Effector CD8-positive, alpha-beta T cell (primary cell): ENCODE results near the gene OSBPL7.

Source experiments
- DNase-seq: peaks from one replicate; lab custom pipeline; 2025; lab: John Stamatoyannopoulos, UW
- total RNA-seq, 4 experiments: gene quantifications; one replicate each; lab custom pipeline; 2026; lab: John Stamatoyannopoulos, UW

OSBPL7 gene, protein sequence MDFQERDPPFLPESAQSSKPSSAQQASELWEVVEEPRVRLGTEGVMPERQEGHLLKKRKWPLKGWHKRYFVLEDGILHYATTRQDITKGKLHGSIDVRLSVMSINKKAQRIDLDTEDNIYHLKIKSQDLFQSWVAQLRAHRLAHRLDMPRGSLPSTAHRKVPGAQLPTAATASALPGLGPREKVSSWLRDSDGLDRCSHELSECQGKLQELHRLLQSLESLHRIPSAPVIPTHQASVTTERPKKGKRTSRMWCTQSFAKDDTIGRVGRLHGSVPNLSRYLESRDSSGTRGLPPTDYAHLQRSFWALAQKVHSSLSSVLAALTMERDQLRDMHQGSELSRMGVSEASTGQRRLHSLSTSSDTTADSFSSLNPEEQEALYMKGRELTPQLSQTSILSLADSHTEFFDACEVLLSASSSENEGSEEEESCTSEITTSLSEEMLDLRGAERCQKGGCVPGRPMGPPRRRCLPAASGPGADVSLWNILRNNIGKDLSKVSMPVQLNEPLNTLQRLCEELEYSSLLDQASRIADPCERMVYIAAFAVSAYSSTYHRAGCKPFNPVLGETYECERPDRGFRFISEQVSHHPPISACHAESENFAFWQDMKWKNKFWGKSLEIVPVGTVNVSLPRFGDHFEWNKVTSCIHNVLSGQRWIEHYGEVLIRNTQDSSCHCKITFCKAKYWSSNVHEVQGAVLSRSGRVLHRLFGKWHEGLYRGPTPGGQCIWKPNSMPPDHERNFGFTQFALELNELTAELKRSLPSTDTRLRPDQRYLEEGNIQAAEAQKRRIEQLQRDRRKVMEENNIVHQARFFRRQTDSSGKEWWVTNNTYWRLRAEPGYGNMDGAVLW
- 82.2 to 326 (median 186) reads per million in 4 experiments for total RNA-seq

DNA sequence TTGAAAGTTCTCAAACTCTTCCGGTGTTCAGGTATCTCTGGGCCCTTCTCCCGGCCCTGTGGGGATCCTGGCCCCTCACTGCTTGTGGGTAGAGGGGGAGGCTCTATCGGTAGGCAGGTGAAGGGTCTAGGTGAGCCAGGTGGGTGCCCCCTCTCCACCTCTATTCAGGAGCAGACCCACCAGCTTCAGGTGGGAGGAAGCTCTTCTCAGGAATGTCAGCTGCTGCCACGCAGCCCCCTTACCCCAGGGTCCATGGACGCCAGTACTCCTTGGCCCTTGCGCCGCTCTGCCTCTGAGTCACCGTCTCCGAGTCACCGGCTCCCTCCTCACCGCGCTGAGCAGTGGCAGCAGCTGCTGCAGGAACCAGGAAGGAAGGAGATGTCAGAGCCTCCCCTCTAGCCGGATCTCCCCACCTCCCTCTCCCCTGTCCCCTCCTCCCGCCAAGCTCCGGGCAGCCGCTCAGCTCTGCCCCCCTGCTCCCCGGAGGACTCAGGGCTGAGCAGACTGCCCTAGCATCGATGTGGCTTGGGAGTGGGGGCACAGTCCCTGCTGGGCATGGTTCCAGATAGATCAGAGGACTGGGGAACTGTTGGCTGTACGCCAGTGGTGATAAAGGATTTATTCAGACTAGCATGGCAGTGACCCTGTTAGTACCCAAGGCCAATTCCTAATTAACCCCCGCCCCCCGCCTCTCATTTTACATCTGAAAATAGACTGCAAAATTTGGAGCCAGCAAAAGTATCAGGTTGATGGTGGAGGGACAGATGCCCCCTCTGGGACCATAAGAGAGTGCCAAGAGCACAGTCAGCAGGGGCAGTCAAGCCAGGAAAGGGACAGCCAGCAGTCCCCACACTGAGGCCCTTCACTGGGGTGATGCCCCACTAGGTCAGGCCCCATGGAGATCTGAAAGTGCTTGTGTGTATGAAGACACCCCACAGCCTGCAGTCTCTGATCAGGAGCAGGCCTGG is at the start of gene OSBPL7:
TSS of gene OSBPL7 (minus strand) at position 371 of the 968 bp plus-strand sequence. CDS start 1,516 bp downstream, outside the sequence.
- DNase-seq = peak; percentile 44

DNA sequence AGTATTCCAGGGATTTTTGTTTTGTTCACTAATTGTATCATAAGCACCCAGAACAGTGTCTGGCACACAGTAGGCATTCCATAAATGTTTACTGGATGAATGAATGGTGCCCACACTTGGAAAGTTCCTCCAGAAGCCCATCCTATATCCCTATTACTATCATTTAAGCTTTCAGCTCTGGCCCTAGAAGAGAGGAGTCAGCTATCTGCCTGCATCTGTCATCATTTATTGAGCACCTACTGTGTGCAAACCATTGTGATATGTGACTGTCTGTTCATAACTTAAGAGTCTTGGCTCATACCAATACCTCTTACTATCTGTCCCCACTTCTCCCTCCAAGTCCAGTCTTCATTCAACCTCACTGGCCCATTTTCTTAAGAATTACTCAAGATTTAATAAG is 49.5 kb upstream of the OSBPL7 start:
- no peak for DNase-seq

DNA sequence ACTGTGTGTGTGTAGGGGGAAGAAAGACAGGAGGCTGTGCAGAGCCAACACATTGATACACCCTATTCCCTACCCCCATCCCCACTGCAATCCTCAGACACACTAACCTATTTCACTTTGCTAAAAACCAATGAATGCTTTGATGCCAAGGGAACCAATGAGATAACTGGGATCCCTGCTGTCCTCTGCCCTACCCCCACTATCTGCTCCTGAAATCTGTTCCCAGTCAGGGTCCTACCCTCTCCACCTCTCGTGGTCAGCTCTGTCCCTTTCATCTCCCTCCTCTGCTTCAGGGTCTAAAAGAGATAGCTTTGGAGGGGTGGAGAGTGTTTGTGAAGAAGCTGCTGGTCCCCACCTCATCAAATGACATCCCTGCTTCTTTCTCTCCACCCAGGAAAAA is 48.5 kb upstream of the OSBPL7 start:
- no peak for DNase-seq

GRCh38 chr17:47869114-47869513 is 47.5 kb upstream of the OSBPL7 start:
- DNase-seq = no peak

- DNase-seq = no peak
Observed at GRCh38 chr17:47867813-47868533, 46.4 kb upstream of the OSBPL7 start.

DNA sequence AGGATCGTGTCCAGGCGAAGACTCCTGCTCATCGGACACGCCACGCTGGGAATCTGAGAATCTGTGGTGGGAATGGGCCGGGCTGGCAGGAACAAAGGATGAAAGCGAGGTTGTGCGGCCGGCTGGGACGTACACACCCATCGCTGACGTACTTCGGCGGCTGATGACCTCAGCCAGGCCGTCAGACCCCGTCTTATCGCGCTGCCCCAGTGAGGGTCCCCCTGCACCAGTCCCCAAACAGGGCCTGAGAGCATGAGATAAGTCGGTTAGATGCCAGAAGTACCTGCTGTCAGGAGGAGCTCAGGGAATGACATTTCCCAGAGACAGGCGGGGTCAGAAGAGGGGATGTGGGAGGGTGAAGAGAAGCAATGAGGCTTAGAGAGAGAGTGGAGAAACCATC is 45.3 kb upstream of the OSBPL7 start:
- DNase-seq = no peak

- DNase-seq = no peak
Observed at GRCh38 chr17:47864791-47865216, 43.2 kb upstream of the OSBPL7 start.

DNA sequence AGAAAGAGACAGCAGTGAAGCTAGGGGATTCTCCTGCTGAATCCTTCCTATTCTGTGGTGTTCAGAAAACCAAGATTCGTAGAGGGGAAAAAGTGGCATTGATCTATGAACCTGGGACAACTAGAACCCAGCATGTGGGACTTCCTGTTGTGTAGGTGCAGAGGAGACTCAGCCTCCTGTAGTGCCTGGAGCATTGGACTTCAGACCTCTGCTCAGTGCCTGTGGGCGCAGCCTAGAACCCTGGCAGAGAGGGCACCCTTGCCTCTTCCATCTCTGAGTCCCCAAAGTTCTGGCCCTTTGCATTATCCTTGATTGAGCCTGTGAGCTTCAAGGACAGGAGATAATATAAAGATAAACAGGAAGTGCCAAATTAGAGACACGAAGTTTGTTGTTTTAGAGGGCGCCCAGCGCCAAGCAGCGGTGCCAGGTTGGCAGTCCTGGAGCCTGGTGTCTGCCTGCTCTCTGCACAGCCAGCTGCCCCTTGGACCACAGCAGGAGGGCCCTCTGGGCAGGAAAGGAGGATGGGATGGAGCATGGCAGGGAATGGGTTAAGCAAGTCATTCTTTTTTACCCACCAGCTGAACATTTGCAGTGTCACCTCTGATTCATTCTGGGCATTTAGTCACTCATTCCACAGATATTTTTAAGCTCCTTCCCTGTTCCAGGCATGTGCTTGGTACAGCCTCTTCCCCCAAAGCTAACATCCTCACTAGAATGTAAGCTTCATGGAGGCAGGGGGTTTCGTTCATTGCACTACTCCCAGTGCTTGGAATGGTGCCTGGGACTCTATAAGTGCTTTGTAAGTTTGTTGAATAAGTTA is 41.2 kb upstream of the OSBPL7 start:
- no peak for DNase-seq

DNA sequence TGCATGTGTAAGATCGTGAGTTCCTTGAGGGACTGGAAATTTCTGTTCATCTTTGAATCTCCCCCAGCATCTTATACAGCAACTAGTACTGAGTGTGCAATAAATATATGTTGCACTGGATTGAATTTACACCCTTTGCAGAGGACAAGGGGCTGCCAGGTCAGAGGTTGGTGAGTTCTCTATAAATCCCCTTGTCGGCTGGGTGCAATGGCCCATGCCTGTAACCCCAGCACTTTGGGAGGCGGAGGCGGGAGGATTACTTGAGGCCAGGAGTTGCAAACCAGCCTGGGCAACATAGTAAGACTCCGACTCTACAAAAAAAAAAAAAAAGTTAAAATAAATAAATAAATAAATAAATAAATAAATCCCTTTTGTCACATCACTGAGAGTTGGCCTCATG is 38.8 kb upstream of the OSBPL7 start:
- no peak for DNase-seq

DNA sequence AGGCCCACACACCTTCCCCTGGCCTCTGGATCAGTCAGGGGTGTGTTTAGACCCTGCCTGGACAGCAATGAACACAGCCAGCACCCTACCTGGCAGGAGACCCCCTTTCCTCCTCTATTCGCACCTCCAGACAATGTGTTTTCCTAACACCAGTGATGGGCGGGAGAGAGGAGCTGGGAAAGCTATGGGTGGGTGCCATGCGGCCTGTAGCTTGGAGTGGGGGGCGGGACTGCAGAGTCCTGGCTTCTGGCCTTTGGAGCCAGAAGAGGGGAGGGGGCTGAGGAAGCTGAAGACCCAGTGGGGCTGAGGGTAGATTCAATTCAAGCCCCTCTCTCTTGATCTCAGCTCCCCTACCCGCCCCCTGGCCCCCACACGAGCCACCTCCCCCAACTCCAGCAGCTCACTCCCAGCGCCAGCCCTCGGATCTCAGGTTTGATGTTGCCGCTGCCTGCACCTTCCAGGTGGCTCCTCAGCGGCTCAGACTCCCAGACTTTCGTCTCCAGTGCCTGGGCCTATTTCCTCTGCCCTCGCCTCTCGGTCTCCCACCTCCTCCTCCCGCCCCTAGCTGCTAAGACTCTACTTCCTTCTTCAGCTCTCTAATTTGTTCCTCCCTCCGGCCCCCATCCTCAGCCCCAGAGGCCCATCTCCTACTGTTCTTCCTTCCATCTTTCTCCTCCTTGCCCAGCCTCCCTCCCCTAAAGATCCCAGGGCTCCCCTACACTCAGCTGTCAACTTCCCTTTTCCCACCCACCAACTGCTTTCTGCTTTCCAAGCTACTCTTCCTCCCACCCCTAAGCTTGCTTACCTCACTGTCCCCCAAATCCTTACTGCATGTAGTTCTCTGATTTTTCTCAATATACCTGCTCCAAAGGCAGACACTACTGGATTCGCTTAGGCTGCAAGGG is 36.2 kb upstream of the OSBPL7 start:
- no peak for DNase-seq

DNA sequence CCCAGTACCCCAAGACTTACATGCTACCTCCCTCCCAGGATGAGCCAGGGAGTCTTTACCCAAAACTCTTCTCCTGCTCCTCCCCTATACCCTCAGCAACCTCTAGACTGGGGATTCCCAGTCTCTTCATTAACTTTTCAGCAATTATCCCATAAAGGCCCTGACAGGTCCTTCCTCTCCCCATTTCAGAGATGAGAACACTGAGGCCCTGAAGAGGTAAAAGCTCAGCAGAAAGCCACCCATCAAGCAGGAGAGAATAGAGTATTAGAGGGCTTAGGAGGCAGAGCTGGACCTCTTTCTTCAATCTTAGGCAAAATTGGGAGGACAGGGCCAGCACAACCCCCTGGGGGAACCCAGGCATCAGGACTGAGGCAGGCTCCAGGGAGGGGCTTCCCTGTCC is 35.2 kb upstream of the OSBPL7 start:
- no peak for DNase-seq

DNA sequence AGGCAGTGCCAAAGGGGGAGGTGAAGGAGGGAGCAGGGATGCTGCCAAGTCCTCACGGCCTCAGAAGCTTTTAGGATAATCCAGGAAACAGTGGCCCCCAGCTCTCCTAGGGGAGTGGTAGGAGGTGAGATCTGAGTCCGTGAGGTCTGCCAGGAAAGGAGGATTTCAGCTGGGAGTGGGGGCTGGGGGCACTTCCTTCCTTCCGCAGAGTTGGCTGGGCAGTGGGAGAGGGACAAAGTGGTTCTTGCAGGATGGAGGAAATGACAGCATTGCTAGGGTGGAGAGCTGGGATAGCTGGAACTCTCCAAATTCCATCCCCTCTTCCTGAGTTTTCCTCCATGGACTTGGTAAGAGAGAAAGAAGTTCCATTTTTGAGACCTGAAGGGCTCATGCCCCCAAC is 34.1 kb upstream of the OSBPL7 start:
- no peak for DNase-seq

- DNase-seq = no peak
Observed at GRCh38 chr17:47853616-47854015, 32.0 kb upstream of the OSBPL7 start.

- DNase-seq = no peak
Observed at GRCh38 chr17:47852113-47852949, 30.7 kb upstream of the OSBPL7 start.

DNA sequence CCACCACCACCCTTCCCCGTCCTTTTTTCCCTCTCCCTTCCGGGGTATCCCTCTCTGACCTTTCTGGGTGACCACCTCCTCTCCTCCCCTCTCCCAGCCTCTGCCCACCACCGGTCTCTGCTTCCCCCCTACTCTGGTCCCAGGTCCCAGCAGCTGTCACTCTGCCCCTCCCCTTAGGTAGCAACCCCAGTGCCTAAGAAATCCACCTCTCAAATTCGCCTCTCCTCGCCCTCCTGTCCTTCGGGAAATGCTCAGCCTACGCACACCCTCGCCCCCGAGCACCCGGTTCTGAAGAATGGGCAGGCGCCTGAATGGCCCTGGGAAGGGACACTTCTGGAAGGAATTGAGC is 30.1 kb upstream of the OSBPL7 start:
- DNase-seq = no peak

- DNase-seq = no peak
Observed at GRCh38 chr17:47850692-47851573, 29.3 kb upstream of the OSBPL7 start, which contains the start of gene SP6. Gene SP6 (minus strand): TSS chr17:47851163. CDS start chr17:47848429, 2,734 bp downstream.

DNA sequence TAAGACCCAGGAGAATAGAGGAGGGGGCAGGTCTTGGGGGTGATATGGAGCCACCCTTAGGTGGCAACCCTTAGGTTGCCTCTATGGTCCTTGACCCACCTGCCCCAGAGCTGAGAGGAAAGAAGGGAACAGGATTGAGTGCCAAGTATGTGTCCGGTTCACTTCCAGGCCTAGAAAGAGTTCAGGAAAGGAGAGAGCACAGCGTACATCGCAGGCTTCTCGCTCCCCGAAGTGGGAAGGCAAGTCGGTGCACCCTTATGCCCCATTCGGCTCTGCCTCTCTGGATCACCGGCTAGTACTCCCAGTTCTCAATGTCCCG is 28.7 kb upstream of the OSBPL7 start:
- no peak for DNase-seq

- no peak for DNase-seq
Observed at GRCh38 chr17:47848198-47848513, 26.6 kb upstream of the OSBPL7 start.
